HepG2 (cell line): Measurements from ENCODE around the gene TEKTIP1. TPM values are rescaled to one million over a fixed set of nuclear protein-coding genes. Genes with fewer than 3 reads are reported as not detected.

Experiments used
- CCDC6 ChIP-seq: sonication (generic); formaldehyde crosslinking; IDR thresholded peaks from 2 replicates; pipeline ENCODE4 v1.8.1; 2022; ENCODE audit warnings: mild to moderate bottlenecking, missing genetic modification reagents, moderate library complexity
- DNMT3B ChIP-seq: conservative IDR thresholded peaks from 2 replicates; pipeline ENCODE4 v1.6.1; 2016; ENCODE audit warnings: missing biosample characterization, control low read depth
- FOSL2 ChIP-seq: sonication (generic); formaldehyde crosslinking; IDR thresholded peaks from 2 replicates; pipeline ENCODE4 v1.4.0; 2020; ENCODE audit warnings: missing genetic modification reagents
- HNF4A ChIP-seq: sonication (generic); formaldehyde crosslinking; IDR thresholded peaks from 2 replicates; pipeline ENCODE4 v1.4.0; 2020; ENCODE audit warnings: missing genetic modification reagents
- KDM5A ChIP-seq: fragments of 200-600 bp; sonication (generic); IDR thresholded peaks from 2 replicates; pipeline ENCODE4 v1.7.0; 2018; ENCODE audit warnings: antibody characterized with exemption, mild to moderate bottlenecking, low read length, borderline replicate concordance
- KLF12 ChIP-seq: sonication (generic); formaldehyde crosslinking; IDR thresholded peaks from 2 replicates; pipeline ENCODE4 v1.4.0; 2020; ENCODE audit warnings: missing genetic modification reagents, borderline replicate concordance
- KMT2A ChIP-seq: sonication (generic); formaldehyde crosslinking; IDR thresholded peaks from 2 replicates; pipeline ENCODE4 v1.4.0; 2020; ENCODE audit warnings: missing genetic modification reagents
- MBD4 ChIP-seq: IDR thresholded peaks from 2 replicates; pipeline ENCODE4 v1.6.1; 2012; ENCODE audit warnings: low read length, inconsistent platforms, borderline replicate concordance
- MIXL1 ChIP-seq: IDR thresholded peaks from 2 replicates; pipeline ENCODE4 v1.6.1; 2016
- MTF2 ChIP-seq: sonication (generic); formaldehyde crosslinking; IDR thresholded peaks from 2 replicates; pipeline ENCODE4 v1.5.0; 2020; ENCODE audit warnings: missing genetic modification reagents, borderline replicate concordance
- NR2F1 ChIP-seq, 2 experiments: fragments of 450-650 bp in 1 of 2; formaldehyde crosslinking in 1 of 2; IDR thresholded peaks; 2 replicates each; pipeline versions ENCODE4 v1.5.0 to v1.6.1; 2016 to 2020; ENCODE audit warnings: mild to moderate bottlenecking in 1 of 2, missing compliant biosample characterization in 1 of 2, missing genetic modification reagents in 1 of 2, moderate library complexity in 1 of 2
- PITX1 ChIP-seq: sonication (generic); formaldehyde crosslinking; IDR thresholded peaks from 2 replicates; pipeline ENCODE4 v1.5.1; 2020; ENCODE audit warnings: mild to moderate bottlenecking, missing genetic modification reagents
- PRPF4 ChIP-seq: fragments of 200-400 bp; formaldehyde crosslinking; IDR thresholded peaks from 2 replicates; pipeline ENCODE4 v1.6.1; 2016; ENCODE audit warnings: low read length, low read depth; ENCODE audit not compliant: poor library complexity, severe bottlenecking
- RCOR2 ChIP-seq: IDR thresholded peaks from 2 replicates; pipeline ENCODE4 v1.6.1; 2016; ENCODE audit warnings: missing biosample characterization, missing genetic modification reagents
- SNAI1 ChIP-seq: sonication (generic); formaldehyde crosslinking; IDR thresholded peaks from 2 replicates; pipeline ENCODE4 v1.5.0; 2020; ENCODE audit warnings: mild to moderate bottlenecking, missing genetic modification reagents, borderline replicate concordance
- TBP ChIP-seq: sonication (generic); formaldehyde crosslinking; IDR thresholded peaks from 2 replicates; pipeline ENCODE4 v1.5.0; 2020; ENCODE audit warnings: missing genetic modification reagents
- ZNF143 ChIP-seq: sonication (generic); formaldehyde crosslinking; IDR thresholded peaks from 2 replicates; pipeline ENCODE4 v1.4.0; 2020; ENCODE audit warnings: missing genetic modification reagents
- ZNF274 ChIP-seq: sonication (generic); formaldehyde crosslinking; IDR thresholded peaks from 2 replicates; pipeline ENCODE4 v1.5.1; 2020; ENCODE audit warnings: mild to moderate bottlenecking, missing genetic modification reagents
- ZNF382 ChIP-seq: sonication (generic); formaldehyde crosslinking; IDR thresholded peaks from 2 replicates; pipeline ENCODE4 v1.5.0; 2020; ENCODE audit warnings: missing genetic modification reagents, mild to moderate bottlenecking, borderline replicate concordance
- ZNF564 ChIP-seq: sonication (generic); formaldehyde crosslinking; IDR thresholded peaks from 2 replicates; pipeline ENCODE4 v1.8.1; 2023; ENCODE audit warnings: mild to moderate bottlenecking, missing genetic modification reagents
- ZNF747 ChIP-seq: sonication (generic); formaldehyde crosslinking; IDR thresholded peaks from 2 replicates; pipeline ENCODE4 v1.8.1; 2023; ENCODE audit warnings: missing genetic modification reagents, mild to moderate bottlenecking, borderline replicate concordance
- ZNF790 ChIP-seq: sonication (generic); formaldehyde crosslinking; IDR thresholded peaks from 2 replicates; pipeline ENCODE4 v1.8.0; 2022; ENCODE audit warnings: missing genetic modification reagents, mild to moderate bottlenecking, borderline replicate concordance
- polyA plus RNA-seq, 8 experiments: library from polyadenylated mRNA; depleted of rRNA in 3 of 8; stranded (reverse) in 7 of 8; unstranded in 1 of 8; fragments of >200 nt; fragmentation: Illumina TruSeq in 4 of 8; extraction: Trizol in 4 of 8; gene quantifications; 2 replicates each; pipeline versions ENCODE4 v1.2.1 to v1.2.3, GENCODE V29; 2011 to 2016; ENCODE audit warnings: low read depth in 4 of 8, missing spikeins in 1 of 8, mixed read lengths in 1 of 8; ENCODE audit not compliant: insufficient read depth in 1 of 8
- total RNA-seq, 5 experiments: library from RNA; depleted of rRNA; stranded (reverse); fragments of >200 nt; fragmentation: Illumina TruSeq; extraction: Trizol; gene quantifications; 2 replicates each; pipeline ENCODE4 v1.2.3, GENCODE V29; 2016; ENCODE audit warnings: low read depth in 1 of 5
- TF ChIP-seq, protein P1 (sequence below): sonication (generic); formaldehyde crosslinking; IDR thresholded peaks from 2 replicates; pipeline ENCODE4 v1.9.0; 2022; ENCODE audit warnings: missing genetic modification reagents, mild to moderate bottlenecking, borderline replicate concordance
- TF ChIP-seq, protein P2 (sequence below): IDR thresholded peaks from 2 replicates; pipeline ENCODE4 v1.6.1; 2016; ENCODE audit warnings: missing compliant biosample characterization, missing genetic modification reagents, borderline replicate concordance
- TF ChIP-seq, protein P3 (sequence below): sonication (generic); formaldehyde crosslinking; conservative IDR thresholded peaks from 2 replicates; pipeline ENCODE4 v1.8.0; 2022; ENCODE audit warnings: low read depth, missing genetic modification reagents
- TF ChIP-seq, protein P4 (sequence below): sonication (generic); formaldehyde crosslinking; IDR thresholded peaks from 2 replicates; pipeline ENCODE4 v1.5.0; 2020; ENCODE audit warnings: mild to moderate bottlenecking, low read depth, missing genetic modification reagents, borderline replicate concordance

The TEKTIP1 gene
- total and polyA plus RNA-seq, 2 of the 13 experiments (the other 11 are each of a cell fraction or from before 2014, with no cell fraction given), result not detected

DNA sequence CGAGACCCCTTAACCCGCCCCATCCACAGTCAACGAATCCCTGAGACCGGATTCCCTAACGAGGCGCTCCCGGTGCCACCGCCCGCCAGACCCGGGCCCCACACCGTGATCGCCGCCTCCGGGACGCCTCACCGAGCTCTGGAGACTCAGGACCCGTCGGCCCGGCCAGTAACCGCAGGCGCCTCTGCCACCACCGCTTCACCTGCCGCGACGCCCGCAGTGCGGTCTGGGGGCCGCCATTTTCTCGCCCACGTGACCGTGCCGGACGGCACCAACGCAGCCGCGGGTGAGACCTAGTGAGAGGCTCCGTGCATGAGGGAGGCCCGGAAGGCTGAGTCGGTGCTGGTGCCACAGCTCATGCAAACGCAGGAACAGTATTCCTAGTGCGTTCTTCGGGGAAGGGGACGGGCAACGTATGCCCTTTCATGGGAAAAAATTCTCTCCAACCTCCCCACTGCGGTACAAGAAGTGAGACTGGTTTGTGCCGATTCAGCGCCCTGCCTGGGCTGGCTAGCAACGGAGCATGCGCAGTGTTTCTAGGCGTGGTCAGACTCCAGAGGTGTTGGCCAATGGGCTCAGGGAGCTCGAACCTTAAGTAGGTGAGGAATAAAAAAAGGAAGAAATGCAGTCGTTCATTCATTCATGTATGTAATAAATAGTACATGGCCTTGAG is 38.4 kb upstream of the TEKTIP1 start, which contains the start of gene DOHH (continued):
- TF ChIP-seq, protein P1, sequence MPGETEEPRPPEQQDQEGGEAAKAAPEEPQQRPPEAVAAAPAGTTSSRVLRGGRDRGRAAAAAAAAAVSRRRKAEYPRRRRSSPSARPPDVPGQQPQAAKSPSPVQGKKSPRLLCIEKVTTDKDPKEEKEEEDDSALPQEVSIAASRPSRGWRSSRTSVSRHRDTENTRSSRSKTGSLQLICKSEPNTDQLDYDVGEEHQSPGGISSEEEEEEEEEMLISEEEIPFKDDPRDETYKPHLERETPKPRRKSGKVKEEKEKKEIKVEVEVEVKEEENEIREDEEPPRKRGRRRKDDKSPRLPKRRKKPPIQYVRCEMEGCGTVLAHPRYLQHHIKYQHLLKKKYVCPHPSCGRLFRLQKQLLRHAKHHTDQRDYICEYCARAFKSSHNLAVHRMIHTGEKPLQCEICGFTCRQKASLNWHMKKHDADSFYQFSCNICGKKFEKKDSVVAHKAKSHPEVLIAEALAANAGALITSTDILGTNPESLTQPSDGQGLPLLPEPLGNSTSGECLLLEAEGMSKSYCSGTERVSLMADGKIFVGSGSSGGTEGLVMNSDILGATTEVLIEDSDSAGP, result peak; percentile 93
- TF ChIP-seq ZNF790, result 0 out of 2 replicates have a peak, but pooled peaks have one; percentile 53
- no peak for TF ChIP-seq NR2F1 (CRISPR knock-in tag; IDR thresholded peaks at IDR 0.05)
- TF ChIP-seq KLF12 (CRISPR knock-in tag), result 0 out of 2 replicates have a peak, but pooled peaks have one; percentile 32
- TF ChIP-seq SNAI1 (CRISPR knock-in tag), result 0 out of 2 replicates have a peak, but pooled peaks have one; percentile 71
- no peak for TF ChIP-seq RCOR2 (CRISPR knock-in tag)
- no peak for TF ChIP-seq ZNF382 (CRISPR knock-in tag)
- no peak for TF ChIP-seq MBD4
- peak; percentile 93; the same call in 1 of the 2 replicates for TF ChIP-seq DNMT3B (CRISPR knock-in tag)
- TF ChIP-seq, protein P2, sequence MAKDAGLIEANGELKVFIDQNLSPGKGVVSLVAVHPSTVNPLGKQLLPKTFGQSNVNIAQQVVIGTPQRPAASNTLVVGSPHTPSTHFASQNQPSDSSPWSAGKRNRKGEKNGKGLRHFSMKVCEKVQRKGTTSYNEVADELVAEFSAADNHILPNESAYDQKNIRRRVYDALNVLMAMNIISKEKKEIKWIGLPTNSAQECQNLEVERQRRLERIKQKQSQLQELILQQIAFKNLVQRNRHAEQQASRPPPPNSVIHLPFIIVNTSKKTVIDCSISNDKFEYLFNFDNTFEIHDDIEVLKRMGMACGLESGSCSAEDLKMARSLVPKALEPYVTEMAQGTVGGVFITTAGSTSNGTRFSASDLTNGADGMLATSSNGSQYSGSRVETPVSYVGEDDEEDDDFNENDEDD, result peak; percentile 66
- no peak for TF ChIP-seq PRPF4
- TF ChIP-seq, protein P3, sequence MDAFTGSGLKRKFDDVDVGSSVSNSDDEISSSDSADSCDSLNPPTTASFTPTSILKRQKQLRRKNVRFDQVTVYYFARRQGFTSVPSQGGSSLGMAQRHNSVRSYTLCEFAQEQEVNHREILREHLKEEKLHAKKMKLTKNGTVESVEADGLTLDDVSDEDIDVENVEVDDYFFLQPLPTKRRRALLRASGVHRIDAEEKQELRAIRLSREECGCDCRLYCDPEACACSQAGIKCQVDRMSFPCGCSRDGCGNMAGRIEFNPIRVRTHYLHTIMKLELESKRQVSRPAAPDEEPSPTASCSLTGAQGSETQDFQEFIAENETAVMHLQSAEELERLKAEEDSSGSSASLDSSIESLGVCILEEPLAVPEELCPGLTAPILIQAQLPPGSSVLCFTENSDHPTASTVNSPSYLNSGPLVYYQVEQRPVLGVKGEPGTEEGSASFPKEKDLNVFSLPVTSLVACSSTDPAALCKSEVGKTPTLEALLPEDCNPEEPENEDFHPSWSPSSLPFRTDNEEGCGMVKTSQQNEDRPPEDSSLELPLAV, result no peak
- peak; percentile 59; the same call in 1 of the 2 replicates for TF ChIP-seq FOSL2 (CRISPR knock-in tag)
- no peak for TF ChIP-seq PITX1 (CRISPR knock-in tag)
- no peak for TF ChIP-seq MIXL1 (CRISPR knock-in tag)
- peak; percentile 90; the same call in 1 of the 2 replicates for TF ChIP-seq CCDC6
- no peak for TF ChIP-seq MTF2 (CRISPR knock-in tag)
- TF ChIP-seq TBP (CRISPR knock-in tag), result no peak
- peak; percentile 98 for TF ChIP-seq ZNF274 (CRISPR knock-in tag)
- no peak for TF ChIP-seq HNF4A
- TF ChIP-seq KDM5A, result peak; percentile 92
- TF ChIP-seq ZNF143, result peak; percentile 57; the same call in 1 of the 2 replicates
- TF ChIP-seq ZNF747 (CRISPR knock-in tag), result peak; percentile 87
- peak; percentile 87 for TF ChIP-seq ZNF564 (CRISPR knock-in tag)
- TF ChIP-seq, protein P4, sequence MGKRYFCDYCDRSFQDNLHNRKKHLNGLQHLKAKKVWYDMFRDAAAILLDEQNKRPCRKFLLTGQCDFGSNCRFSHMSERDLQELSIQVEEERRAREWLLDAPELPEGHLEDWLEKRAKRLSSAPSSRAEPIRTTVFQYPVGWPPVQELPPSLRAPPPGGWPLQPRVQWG (CRISPR knock-in tag), result no peak
- TF ChIP-seq KMT2A, result peak; percentile 86
